Smooth muscle cell (in vitro differentiated cells): Measurements from ENCODE around the gene ZNF532. TPM values are rescaled to one million over a fixed set of nuclear protein-coding genes. Genes with fewer than 3 reads are reported as not detected.

Experiments used
- DNase-seq: peaks from one replicate; lab custom pipeline; 2025; ENCODE audit not compliant: unreplicated experiment; lab: John Stamatoyannopoulos, UW
- H2AFZ ChIP-seq: fragments of 200-600 bp; sonication (generic); 2 replicates; pipeline ENCODE4 v1.6.0; 2016; ENCODE audit warnings: antibody characterized with exemption, low read depth, mild to moderate bottlenecking
- H3F3A ChIP-seq: fragments of 200-600 bp; sonication (generic); 2 replicates; pipeline ENCODE4 v1.6.0; 2017; ENCODE audit warnings: antibody characterized with exemption, low read depth
- H3K27ac ChIP-seq: fragments of 200-600 bp; sonication (generic); 2 replicates; pipeline ENCODE4 v1.5.1; 2016; ENCODE audit warnings: low read depth, mild to moderate bottlenecking
- H3K27me3 ChIP-seq: fragments of 200-600 bp; sonication (generic); 2 replicates; pipeline ENCODE4 v1.6.1; 2016; ENCODE audit warnings: low read depth, mild to moderate bottlenecking
- H3K36me3 ChIP-seq: fragments of 200-600 bp; sonication (generic); 2 replicates; pipeline ENCODE4 v1.5.1; 2016; ENCODE audit warnings: low read depth
- H3K4me1 ChIP-seq: fragments of 200-600 bp; sonication (generic); 2 replicates; pipeline ENCODE4 v1.5.1; 2016; ENCODE audit warnings: low read depth
- H3K4me2 ChIP-seq: fragments of 200-600 bp; sonication (generic); 2 replicates; pipeline ENCODE4 v1.6.0; 2016; ENCODE audit warnings: mild to moderate bottlenecking
- H3K4me3 ChIP-seq: fragments of 200-600 bp; sonication (generic); 2 replicates; pipeline ENCODE4 v1.5.1; 2016; ENCODE audit warnings: mild to moderate bottlenecking
- H3K79me2 ChIP-seq: fragments of 200-600 bp; sonication (generic); 2 replicates; pipeline ENCODE4 v1.6.0; 2016; ENCODE audit warnings: low read depth, mild to moderate bottlenecking
- H3K9ac ChIP-seq: fragments of 200-600 bp; sonication (generic); 2 replicates; pipeline ENCODE4 v1.6.0; 2016; ENCODE audit warnings: low read depth
- H3K9me3 ChIP-seq: fragments of 200-600 bp; sonication (generic); replicated peaks from 2 replicates; pipeline ENCODE4 v1.5.1; 2016; ENCODE audit warnings: low read depth
- H4K20me1 ChIP-seq: fragments of 200-600 bp; sonication (generic); 2 replicates; pipeline ENCODE4 v1.6.0; 2016; ENCODE audit warnings: low read depth
- WGBS: methylation state at CpG from one replicate; pipeline ENCODE4 v1.1.7; 2016; ENCODE audit warnings: low lambda C conversion rate; 5-methylcytosine and 5-hydroxymethylcytosine counted together
- polyA plus RNA-seq: library from polyadenylated mRNA; unstranded; fragments of >200 nt; fragmentation: Nextera tagmentation; extraction: Ambion mirVana; gene quantifications from 2 replicates; pipeline ENCODE4 v1.2.1, GENCODE V29; 2016
- total RNA-seq: library from RNA; depleted of rRNA; stranded (reverse); fragments of >200 nt; gene quantifications from 2 replicates; pipeline ENCODE4 v1.2.3, GENCODE V29; 2014
- TF ChIP-seq, protein P1 (sequence below): fragments of 200-600 bp; sonication (generic); IDR thresholded peaks from 2 replicates; pipeline ENCODE4 v1.5.1; 2017; ENCODE audit warnings: borderline replicate concordance, mild to moderate bottlenecking, antibody characterized with exemption; ENCODE audit not compliant: insufficient read depth, poor library complexity, severe bottlenecking

The ZNF532 gene
- total and polyA plus RNA-seq, 2 experiments from 2014 or later = 31.6 to 126 TPM

GRCh38 chr18:58992301-58993231 is 127.9 kb downstream of the ZNF532 start:
- peak overlapping the region; percentile 69 for H3K27ac ChIP-seq
- H3K4me1 ChIP-seq = no peaks in the 10 kb centered on the region
- H2AFZ ChIP-seq = no peak overlapping the region
- no peak overlapping the region for H3K9ac ChIP-seq
- H3K27me3 ChIP-seq = no peaks in the 10 kb centered on the region
- H3K4me3 ChIP-seq = no peak overlapping the region
- H3K79me2 ChIP-seq = no peaks in the 10 kb centered on the region
- peaks cover 6% of the 10 kb centered on the region for H3F3A ChIP-seq
- H4K20me1 ChIP-seq = no peaks in the 10 kb centered on the region
- peak overlapping the region; percentile 52 for H3K4me2 ChIP-seq
- no peak for DNase-seq
- H3K36me3 ChIP-seq = no peaks in the 10 kb centered on the region
- H3K9me3 ChIP-seq = no peaks in the 10 kb centered on the region
- TF ChIP-seq, protein P1, sequence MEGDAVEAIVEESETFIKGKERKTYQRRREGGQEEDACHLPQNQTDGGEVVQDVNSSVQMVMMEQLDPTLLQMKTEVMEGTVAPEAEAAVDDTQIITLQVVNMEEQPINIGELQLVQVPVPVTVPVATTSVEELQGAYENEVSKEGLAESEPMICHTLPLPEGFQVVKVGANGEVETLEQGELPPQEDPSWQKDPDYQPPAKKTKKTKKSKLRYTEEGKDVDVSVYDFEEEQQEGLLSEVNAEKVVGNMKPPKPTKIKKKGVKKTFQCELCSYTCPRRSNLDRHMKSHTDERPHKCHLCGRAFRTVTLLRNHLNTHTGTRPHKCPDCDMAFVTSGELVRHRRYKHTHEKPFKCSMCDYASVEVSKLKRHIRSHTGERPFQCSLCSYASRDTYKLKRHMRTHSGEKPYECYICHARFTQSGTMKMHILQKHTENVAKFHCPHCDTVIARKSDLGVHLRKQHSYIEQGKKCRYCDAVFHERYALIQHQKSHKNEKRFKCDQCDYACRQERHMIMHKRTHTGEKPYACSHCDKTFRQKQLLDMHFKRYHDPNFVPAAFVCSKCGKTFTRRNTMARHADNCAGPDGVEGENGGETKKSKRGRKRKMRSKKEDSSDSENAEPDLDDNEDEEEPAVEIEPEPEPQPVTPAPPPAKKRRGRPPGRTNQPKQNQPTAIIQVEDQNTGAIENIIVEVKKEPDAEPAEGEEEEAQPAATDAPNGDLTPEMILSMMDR = no peak
- 76% methylated on average over 16 of the region's 16 CpGs for WGBS

DNA sequence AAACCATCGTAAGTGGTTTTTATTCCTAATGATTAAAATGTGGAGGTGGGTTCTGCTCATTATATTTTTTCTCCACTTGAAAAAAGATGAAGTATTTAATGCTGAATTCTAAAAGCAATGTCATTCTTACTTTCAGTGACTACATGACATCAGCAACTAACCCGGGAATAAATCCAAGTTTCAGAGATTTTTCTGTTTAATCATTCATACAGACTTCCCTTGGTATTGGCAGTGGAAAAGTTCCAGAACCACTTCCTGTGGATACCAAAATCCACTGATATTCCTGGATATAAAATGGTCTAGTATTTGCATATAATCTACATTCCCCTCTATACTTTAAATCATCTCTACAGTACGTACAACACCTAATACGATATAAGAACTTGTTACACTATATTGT is 128.6 kb downstream of the ZNF532 start:
- DNase-seq = no peak
- Histone ChIP-seq H3K4me2 (peak overlapping the region; percentile 52), H3K4me1 (no peaks in the 10 kb centered on the region), H3K27ac (peak overlapping the region; percentile 69), H4K20me1 (no peaks in the 10 kb centered on the region), H2AFZ (no peak overlapping the region), H3K79me2 (no peaks in the 10 kb centered on the region), H3K36me3 (no peaks in the 10 kb centered on the region), H3K4me3 (no peak overlapping the region), H3K9me3 (no peaks in the 10 kb centered on the region), H3F3A (peaks cover 8% of the 10 kb centered on the region), H3K27me3 (no peaks in the 10 kb centered on the region), H3K9ac (no peak overlapping the region)
- WGBS = 60% methylated on average over 4 of the region's 4 CpGs
- TF ChIP-seq, protein P1 = no peak

- TF ChIP-seq, protein P1 = no peak
- H3K9me3 ChIP-seq = no peaks in the 10 kb centered on the region
- H3K9ac ChIP-seq = no peak overlapping the region
- H3K36me3 ChIP-seq = no peaks in the 10 kb centered on the region
- no peaks in the 10 kb centered on the region for H3K79me2 ChIP-seq
- H3K4me1 ChIP-seq = no peaks in the 10 kb centered on the region
- DNase-seq = no peak
- H4K20me1 ChIP-seq = no peaks in the 10 kb centered on the region
- WGBS = 40% methylated on average over 5 of the region's 5 CpGs
- H3K27me3 ChIP-seq = no peaks in the 10 kb centered on the region
- peak overlapping the region; percentile 45 for H3K4me2 ChIP-seq
- H2AFZ ChIP-seq = no peak overlapping the region
- H3F3A ChIP-seq = peaks cover 8% of the 10 kb centered on the region
- no peak overlapping the region for H3K4me3 ChIP-seq
- peak overlapping the region; percentile 97 for H3K27ac ChIP-seq
Observed at GRCh38 chr18:58995663-58996062, 131.0 kb downstream of the ZNF532 start.

GRCh38 chr18:58996131-58996641 is 131.5 kb downstream of the ZNF532 start:
- TF ChIP-seq, protein P1 = no peak
- H3K79me2 ChIP-seq = no peaks in the 10 kb centered on the region
- H2AFZ ChIP-seq = no peak overlapping the region
- no peaks in the 10 kb centered on the region for H3K36me3 ChIP-seq
- DNase-seq = no peak
- peak overlapping the region; percentile 45 for H3K4me2 ChIP-seq
- peak overlapping the region; percentile 97 for H3K27ac ChIP-seq
- no peaks in the 10 kb centered on the region for H3K27me3 ChIP-seq
- H3K4me1 ChIP-seq = no peaks in the 10 kb centered on the region
- H4K20me1 ChIP-seq = no peaks in the 10 kb centered on the region
- H3F3A ChIP-seq = peaks cover 8% of the 10 kb centered on the region
- H3K4me3 ChIP-seq = no peak overlapping the region
- H3K9me3 ChIP-seq = no peaks in the 10 kb centered on the region
- whole genome bisulfite sequencing = 42% methylated on average over 12 of the region's 12 CpGs
- no peak overlapping the region for H3K9ac ChIP-seq
